ENCODE results near the gene SGTA. TPM values are rescaled to one million over a fixed set of nuclear protein-coding genes. Genes with fewer than 3 reads are reported as not detected.

Gene SGTA
- polyA plus RNA-seq, 3 donors = 21.6 to 35.4 (median 22.0) TPM

DNA sequence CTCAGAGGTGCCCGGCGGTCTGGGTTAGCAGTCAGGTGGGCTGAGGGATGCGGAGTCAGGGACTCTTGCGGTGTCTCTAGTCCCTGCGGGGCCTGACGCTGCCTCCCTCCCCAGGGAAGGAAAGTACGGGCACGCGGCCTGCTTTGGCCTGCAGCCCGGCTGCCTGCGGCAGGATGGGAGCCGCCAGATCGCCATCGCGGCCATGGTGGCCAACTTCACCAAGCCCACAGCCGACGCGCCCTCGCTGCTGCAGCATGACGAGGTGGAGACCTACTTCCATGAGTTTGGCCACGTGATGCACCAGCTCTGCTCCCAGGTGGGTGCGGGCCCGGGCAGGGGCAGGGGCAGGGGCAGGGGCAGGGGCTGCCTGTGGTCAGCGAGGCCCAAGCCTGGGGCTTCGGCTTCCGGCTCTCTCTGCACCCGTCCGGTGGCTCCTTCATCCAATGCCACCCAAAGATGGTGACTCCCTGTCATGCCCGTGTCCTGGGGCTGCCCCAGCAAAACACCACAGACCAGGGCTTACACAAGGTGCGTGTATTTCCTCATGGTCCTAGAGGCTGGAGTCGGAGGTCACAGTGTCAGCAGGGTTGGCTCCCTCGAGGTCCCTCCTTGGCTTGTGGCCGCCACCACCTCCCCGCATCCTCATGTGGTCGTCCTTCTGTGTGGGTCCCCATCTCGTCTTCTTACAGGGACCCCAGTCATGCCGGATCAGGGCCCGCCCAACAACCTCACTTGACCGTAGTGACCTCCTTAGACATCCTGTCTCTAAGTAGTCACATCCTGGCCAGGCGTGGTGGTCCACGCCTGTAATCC is 25.3 kb upstream of the SGTA start:
- WGBS (ENCODE audit: insufficient coverage) = 95% methylated on average over 36 of the region's 41 CpGs
- Histone ChIP-seq H3K9me3 (replicated peaks in 1 of 2; ENCODE audit: control insufficient read depth in 1 of 2, insufficient read depth in 1 of 2, low read length in 2 of 2) (no peaks in the 10 kb centered on the region), H2AFZ (ENCODE audit: insufficient read depth, low read depth, low read length, poor library complexity, severe bottlenecking) (no peak overlapping the region), H3K79me2 (ENCODE audit: insufficient read depth, low read length) (no peaks in the 10 kb centered on the region), H3K4me2 (replicated peaks; ENCODE audit: extremely low read depth, low read length, poor library complexity, severe bottlenecking) (no peak overlapping the region), H4K20me1 (ENCODE audit: insufficient read depth, low read length) (no peaks in the 10 kb centered on the region), H3K36me3 (replicated peaks in 1 of 2; ENCODE audit: control insufficient read depth in 1 of 2, insufficient read depth in 2 of 2, low read length in 2 of 2) (peaks cover 36 to 40% of the 10 kb centered on the region in 2 donors), H3K4me1 (ENCODE audit: control insufficient read depth in 1 of 2, insufficient read depth in 2 of 2, low read length in 2 of 2) (no peaks in the 10 kb centered on the region), H3K9ac (ENCODE audit: insufficient read depth, low read length, poor library complexity, severe bottlenecking) (no peak overlapping the region), H3K4me3 (replicated peaks in 1 of 3; ENCODE audit: low read depth in 2 of 3, low read length in 3 of 3) (no peak overlapping the region), H3K27me3 (ENCODE audit: control insufficient read depth in 2 of 2, insufficient read depth in 2 of 2, low read length in 2 of 2) (no peaks in the 10 kb centered on the region), H3K27ac (ENCODE audit: low read depth in 1 of 2, low read length in 2 of 2) (no peak overlapping the region)
- Mint-ChIP-seq H3K9me3 (peaks cover 0 to 2% (median 0%) of the 10 kb centered on the region in 7 donors), H3K4me1 (no peaks in the 10 kb centered on the region), H3K27ac (no peak overlapping the region), H3K36me3 (peaks cover 31 to 60% of the 10 kb centered on the region in 2 donors), H3K4me3 (no peak overlapping the region), H3K27me3 (ENCODE audit: low read depth in 3 of 3) (peaks cover 0 to 2% (median 0%) of the 10 kb centered on the region in 3 donors)
- DNase-seq = no peak
- intact Hi-C loops (cut with micrococcal nuclease) = no loop called here
- TF ChIP-seq, protein P1, sequence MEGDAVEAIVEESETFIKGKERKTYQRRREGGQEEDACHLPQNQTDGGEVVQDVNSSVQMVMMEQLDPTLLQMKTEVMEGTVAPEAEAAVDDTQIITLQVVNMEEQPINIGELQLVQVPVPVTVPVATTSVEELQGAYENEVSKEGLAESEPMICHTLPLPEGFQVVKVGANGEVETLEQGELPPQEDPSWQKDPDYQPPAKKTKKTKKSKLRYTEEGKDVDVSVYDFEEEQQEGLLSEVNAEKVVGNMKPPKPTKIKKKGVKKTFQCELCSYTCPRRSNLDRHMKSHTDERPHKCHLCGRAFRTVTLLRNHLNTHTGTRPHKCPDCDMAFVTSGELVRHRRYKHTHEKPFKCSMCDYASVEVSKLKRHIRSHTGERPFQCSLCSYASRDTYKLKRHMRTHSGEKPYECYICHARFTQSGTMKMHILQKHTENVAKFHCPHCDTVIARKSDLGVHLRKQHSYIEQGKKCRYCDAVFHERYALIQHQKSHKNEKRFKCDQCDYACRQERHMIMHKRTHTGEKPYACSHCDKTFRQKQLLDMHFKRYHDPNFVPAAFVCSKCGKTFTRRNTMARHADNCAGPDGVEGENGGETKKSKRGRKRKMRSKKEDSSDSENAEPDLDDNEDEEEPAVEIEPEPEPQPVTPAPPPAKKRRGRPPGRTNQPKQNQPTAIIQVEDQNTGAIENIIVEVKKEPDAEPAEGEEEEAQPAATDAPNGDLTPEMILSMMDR (IDR thresholded peaks at IDR 0.05) = no peak

DNA sequence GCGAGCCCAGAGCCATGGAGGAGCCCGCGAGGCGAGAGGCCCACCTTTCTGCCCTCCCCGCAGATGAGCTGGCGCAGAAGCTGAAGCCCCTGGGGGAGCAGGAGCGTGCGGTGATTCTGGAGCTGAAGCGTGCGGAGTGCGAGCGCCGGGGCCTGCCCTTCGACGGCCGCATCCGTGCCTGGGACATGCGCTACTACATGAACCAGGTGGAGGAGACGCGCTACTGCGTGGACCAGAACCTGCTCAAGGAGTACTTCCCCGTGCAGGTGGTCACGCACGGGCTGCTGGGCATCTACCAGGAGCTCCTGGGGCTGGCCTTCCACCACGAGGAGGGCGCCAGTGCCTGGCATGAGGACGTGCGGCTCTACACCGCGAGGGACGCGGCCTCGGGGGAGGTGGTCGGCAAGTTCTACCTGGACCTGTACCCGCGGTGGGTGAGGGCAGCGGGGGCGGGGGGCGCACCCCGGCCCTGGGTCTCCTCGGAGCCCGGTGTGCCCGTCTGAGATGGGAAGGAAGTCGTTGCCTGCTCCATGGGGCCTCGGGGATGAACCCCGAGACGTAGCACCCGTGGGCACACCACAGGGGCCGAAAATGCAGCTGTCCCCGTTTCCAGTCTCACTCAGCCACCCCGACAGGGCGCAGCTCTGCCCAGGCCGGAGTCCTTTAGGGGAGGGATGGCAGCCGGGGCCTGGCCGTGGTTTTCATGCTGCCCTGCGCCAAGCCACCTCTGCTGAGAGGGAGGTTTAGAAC is 24.5 kb upstream of the SGTA start:
- Histone ChIP-seq H4K20me1 (ENCODE audit: insufficient read depth, low read length) (no peaks in the 10 kb centered on the region), H3K4me2 (replicated peaks; ENCODE audit: extremely low read depth, low read length, poor library complexity, severe bottlenecking) (no peak overlapping the region), H3K9me3 (replicated peaks in 1 of 2; ENCODE audit: control insufficient read depth in 1 of 2, insufficient read depth in 1 of 2, low read length in 2 of 2) (no peaks in the 10 kb centered on the region), H3K27ac (ENCODE audit: low read depth in 1 of 2, low read length in 2 of 2) (no peak overlapping the region), H2AFZ (ENCODE audit: insufficient read depth, low read depth, low read length, poor library complexity, severe bottlenecking) (no peak overlapping the region), H3K36me3 (replicated peaks in 1 of 2; ENCODE audit: control insufficient read depth in 1 of 2, insufficient read depth in 2 of 2, low read length in 2 of 2) (peaks cover 36 to 41% of the 10 kb centered on the region in 2 donors), H3K79me2 (ENCODE audit: insufficient read depth, low read length) (no peaks in the 10 kb centered on the region), H3K9ac (ENCODE audit: insufficient read depth, low read length, poor library complexity, severe bottlenecking) (no peak overlapping the region), H3K4me3 (replicated peaks in 1 of 3; ENCODE audit: low read depth in 2 of 3, low read length in 3 of 3) (no peak overlapping the region), H3K4me1 (ENCODE audit: control insufficient read depth in 1 of 2, insufficient read depth in 2 of 2, low read length in 2 of 2) (no peaks in the 10 kb centered on the region), H3K27me3 (ENCODE audit: control insufficient read depth in 2 of 2, insufficient read depth in 2 of 2, low read length in 2 of 2) (no peaks in the 10 kb centered on the region)
- peaks cover 0 to 3% (median 0%) of the 10 kb centered on the region in 7 donors for H3K9me3 Mint-ChIP-seq
- no peak overlapping the region for H3K4me3 Mint-ChIP-seq
- no peaks in the 10 kb centered on the region for H3K4me1 Mint-ChIP-seq
- H3K36me3 Mint-ChIP-seq = peaks cover 36 to 65% of the 10 kb centered on the region in 2 donors
- 96% methylated on average over 51 of the region's 56 CpGs for WGBS (ENCODE audit: insufficient coverage)
- no peak overlapping the region for H3K27ac Mint-ChIP-seq
- intact Hi-C loops (cut with micrococcal nuclease) = no loop called here
- TF ChIP-seq, protein P1 (IDR thresholded peaks at IDR 0.05) = no peak
- DNase-seq = no peak
- peaks cover 0 to 2% (median 2%) of the 10 kb centered on the region in 3 donors for H3K27me3 Mint-ChIP-seq (ENCODE audit: low read depth in 3 of 3)
